HG02973 (cell line): ENCODE measurements around the gene CCDC116.

Source experiments
- ATAC-seq: cut with Tn5 transposase; IDR thresholded peaks from one replicate; pipeline ENCODE4 v1.9.1; 2021; ENCODE audit warnings: moderate library complexity; ENCODE audit not compliant: unreplicated experiment

The CCDC116 gene

GRCh38 chr22:21650823-21651520, 18.4 kb downstream of the CCDC116 start:
- ATAC-seq: no peak

- ATAC-seq: no peak
Observed at GRCh38 chr22:21651521-21652009, 19.0 kb downstream of the CCDC116 start.

- peak; percentile 75 for ATAC-seq
Observed at GRCh38 chr22:21652010-21652546, 19.5 kb downstream of the CCDC116 start.

- peak; percentile 5 for ATAC-seq
Observed at GRCh38 chr22:21652547-21653545, 20.3 kb downstream of the CCDC116 start.

- ATAC-seq: no peak
Observed at GRCh38 chr22:21657020-21657359, 24.4 kb downstream of the CCDC116 start.

- peak; percentile 46 for ATAC-seq
Observed at GRCh38 chr22:21657360-21658032, 24.9 kb downstream of the CCDC116 start.

- ATAC-seq: no peak
Observed at GRCh38 chr22:21659864-21660525, 27.4 kb downstream of the CCDC116 start.

GRCh38 chr22:21660904-21661303, 28.3 kb downstream of the CCDC116 start:
- ATAC-seq: no peak

GRCh38 chr22:21661991-21662390, 29.4 kb downstream of the CCDC116 start:
- no peak for ATAC-seq

GRCh38 chr22:21663738-21664137, 31.2 kb downstream of the CCDC116 start:
- ATAC-seq: no peak

- no peak for ATAC-seq
Observed at GRCh38 chr22:21665047-21665851, 32.7 kb downstream of the CCDC116 start.

GRCh38 chr22:21666786-21667185, 34.2 kb downstream of the CCDC116 start:
- no peak for ATAC-seq

- no peak for ATAC-seq
Observed at GRCh38 chr22:21669026-21669425, 36.5 kb downstream of the CCDC116 start.

- no peak for ATAC-seq
Observed at GRCh38 chr22:21672107-21672629, 39.6 kb downstream of the CCDC116 start.

- no peak for ATAC-seq
Observed at GRCh38 chr22:21673534-21674321, 41.2 kb downstream of the CCDC116 start.

- ATAC-seq: no peak
Observed at GRCh38 chr22:21674638-21675245, 42.2 kb downstream of the CCDC116 start.

GRCh38 chr22:21677606-21678443, 45.3 kb downstream of the CCDC116 start:
- no peak for ATAC-seq
